H1 (cell line): ENCODE measurements around the gene PFDN5. TPM values are rescaled to one million over a fixed set of nuclear protein-coding genes. Genes with fewer than 3 reads are reported as not detected.

Experiments
- CTCF ChIA-PET: fragments of 300-600 bp; sonication (Branson Sonifier 250); formaldehyde crosslinking; loops from one replicate; lab custom pipeline; 2021; ENCODE audit not compliant: partially characterized antibody; lab: Charles Lee
- POLR2A ChIA-PET: fragments of 300-600 bp; sonication (Branson Sonifier 250); formaldehyde crosslinking; loops from one replicate; lab custom pipeline; 2021; ENCODE audit warnings: inconsistent platforms; ENCODE audit not compliant: partially characterized antibody; lab: Charles Lee
- DNase-seq, 2 experiments: peaks; one replicate each; pipeline versions ENCODE4 v3.0.0 to v3.0.0-alpha.2; 2010 to 2022; ENCODE audit warnings: low spot score in 2 of 2, low read depth in 1 of 2, mixed read lengths in 1 of 2
- FAIRE-seq: peaks from 2 replicates; lab custom pipeline; 2011; peaks lifted over from hg19 to GRCh38; lab: Jason Lieb, UNC
- H2AFZ ChIP-seq: 2 replicates; pipeline ENCODE4 v1.8.1; 2012; ENCODE audit warnings: low read length, inconsistent platforms
- H2AK5ac ChIP-seq: 2 replicates; pipeline ENCODE4 v1.6.1; 2013; ENCODE audit warnings: low read depth, low read length
- H2BK120ac ChIP-seq: replicated peaks from 2 replicates; pipeline ENCODE3; 2013; ENCODE audit warnings: low read depth, low read length, inconsistent platforms
- H2BK12ac ChIP-seq: 2 replicates; pipeline ENCODE4 v1.6.1; 2013; ENCODE audit warnings: low read depth, low read length
- H2BK15ac ChIP-seq: 2 replicates; pipeline ENCODE4 v1.6.1; 2013; ENCODE audit warnings: low read length
- H2BK20ac ChIP-seq: 2 replicates; pipeline ENCODE4 v1.6.1; 2013; ENCODE audit warnings: low read length
- H2BK5ac ChIP-seq: 2 replicates; pipeline ENCODE4 v1.6.1; 2013; ENCODE audit warnings: low read depth, low read length
- H3K14ac ChIP-seq: 2 replicates; pipeline ENCODE4 v1.6.1; 2013; ENCODE audit warnings: inconsistent platforms; ENCODE audit not compliant: insufficient read length
- H3K18ac ChIP-seq: 2 replicates; pipeline ENCODE4 v1.6.1; 2013; ENCODE audit warnings: low read length; ENCODE audit errors: extremely low read depth
- H3K23ac ChIP-seq: 2 replicates; pipeline ENCODE4 v1.6.1; 2013; ENCODE audit warnings: inconsistent platforms; ENCODE audit not compliant: insufficient read length
- H3K23me2 ChIP-seq: 2 replicates; pipeline ENCODE4 v1.6.1; 2013; ENCODE audit warnings: low read depth, low read length
- H3K27ac ChIP-seq: 2 replicates; pipeline ENCODE4 v1.6.1; 2011; ENCODE audit warnings: low read depth, low read length, inconsistent platforms
- H3K27me3 ChIP-seq, 4 experiments: replicated peaks in 1 of 4; 1 replicate in 1 of 4; 2 replicates in 3 of 4; pipeline versions ENCODE4 v1.6.1 to v1.8.1; 2011 to 2013; ENCODE audit warnings: low read length in 3 of 4, mild to moderate bottlenecking in 3 of 4, inconsistent platforms in 2 of 4, mixed read lengths in 2 of 4, moderate library complexity in 1 of 4; ENCODE audit not compliant: control insufficient read depth in 3 of 4, insufficient read depth in 3 of 4; ENCODE audit errors: extremely low read depth in 1 of 4
- H3K36me3 ChIP-seq, 4 experiments: 2 replicates each; pipeline versions ENCODE4 v1.6.1 to v1.8.1; 2011 to 2013; ENCODE audit warnings: mild to moderate bottlenecking in 4 of 4, low read length in 3 of 4, moderate library complexity in 2 of 4, control low read depth in 1 of 4, inconsistent platforms in 1 of 4; ENCODE audit not compliant: insufficient read depth in 4 of 4, control insufficient read depth in 2 of 4
- H3K4ac ChIP-seq: replicated peaks from 2 replicates; pipeline ENCODE3; 2013; ENCODE audit warnings: low read length, low read depth, mixed read lengths, inconsistent platforms; ENCODE audit not compliant: insufficient read length
- H3K4me1 ChIP-seq, 4 experiments: replicated peaks in 1 of 4; 1 replicate in 1 of 4; 2 replicates in 3 of 4; pipeline versions ENCODE4 v1.6.1 to v1.8.1; 2011 to 2013; ENCODE audit warnings: low read length in 3 of 4, inconsistent platforms in 2 of 4, mixed read lengths in 1 of 4; ENCODE audit not compliant: insufficient read depth in 4 of 4, control insufficient read depth in 3 of 4
- H3K4me2 ChIP-seq, 2 experiments: 2 replicates each; pipeline versions ENCODE4 v1.6.1 to v1.8.1; 2011 to 2013; ENCODE audit warnings: low read depth in 2 of 2, low read length in 2 of 2, control low read depth in 1 of 2, inconsistent platforms in 1 of 2, mild to moderate bottlenecking in 1 of 2; ENCODE audit not compliant: insufficient read depth in 1 of 2
- H3K4me3 ChIP-seq, 4 experiments: fragments of 200-600, 300-600 bp in 1 of 4; sonication (generic), shearing (Covaris generic), sonication (Bioruptor Twin) in 1 of 4; 2 replicates each; pipeline versions ENCODE4 v1.5.1 to v1.8.1; 2011 to 2016; ENCODE audit warnings: low read length in 4 of 4, low read depth in 3 of 4, control low read depth in 2 of 4, inconsistent platforms in 2 of 4, mild to moderate bottlenecking in 2 of 4, mixed read lengths in 1 of 4, moderate library complexity in 1 of 4; ENCODE audit not compliant: insufficient read depth in 2 of 4; ENCODE audit errors: extremely low read depth in 1 of 4
- H3K56ac ChIP-seq: replicated peaks from 2 replicates; pipeline ENCODE3; 2013; ENCODE audit warnings: low read depth, mild to moderate bottlenecking, mixed read lengths, low read length, inconsistent platforms; ENCODE audit not compliant: insufficient read length
- H3K79me1 ChIP-seq: 2 replicates; pipeline ENCODE4 v1.6.1; 2013; ENCODE audit warnings: low read depth, low read length, control low read depth
- H3K79me2 ChIP-seq, 2 experiments: 2 replicates each; pipeline versions ENCODE4 v1.6.1 to v1.8.1; 2012 to 2013; ENCODE audit warnings: low read length in 2 of 2, mild to moderate bottlenecking in 2 of 2, inconsistent platforms in 1 of 2; ENCODE audit not compliant: insufficient read depth in 2 of 2, control insufficient read depth in 1 of 2
- H3K9ac ChIP-seq, 4 experiments: replicated peaks in 1 of 4; 1 replicate in 1 of 4; 2 replicates in 3 of 4; pipeline versions ENCODE4 v1.6.1 to v1.8.1; 2011 to 2013; ENCODE audit warnings: low read depth in 3 of 4, low read length in 3 of 4, control low read depth in 2 of 4, mild to moderate bottlenecking in 2 of 4, moderate library complexity in 2 of 4, inconsistent platforms in 1 of 4; ENCODE audit errors: extremely low read depth in 1 of 4
- H3K9me3 ChIP-seq, 2 experiments: 2 replicates each; pipeline versions ENCODE4 v1.6.1 to v1.8.1; 2012 to 2013; ENCODE audit warnings: mild to moderate bottlenecking in 2 of 2, moderate library complexity in 2 of 2, control low read depth in 1 of 2, inconsistent platforms in 1 of 2, low read depth in 1 of 2, low read length in 1 of 2, mixed read lengths in 1 of 2; ENCODE audit not compliant: insufficient read depth in 2 of 2
- H4K20me1 ChIP-seq, 2 experiments: replicated peaks in 1 of 2; 2 replicates each; pipeline versions ENCODE3 to v1.8.1; 2011 to 2013; ENCODE audit warnings: inconsistent platforms in 2 of 2, low read length in 2 of 2, mild to moderate bottlenecking in 1 of 2; ENCODE audit not compliant: insufficient read depth in 2 of 2, control insufficient read depth in 1 of 2
- H4K5ac ChIP-seq: 2 replicates; pipeline ENCODE4 v1.6.1; 2013; ENCODE audit warnings: low read length, low read depth, mixed read lengths, inconsistent platforms; ENCODE audit not compliant: insufficient read length
- H4K8ac ChIP-seq: 2 replicates; pipeline ENCODE4 v1.8.0; 2013; ENCODE audit warnings: mild to moderate bottlenecking, moderate library complexity, low read length, inconsistent platforms; ENCODE audit not compliant: insufficient read depth; ENCODE audit errors: extremely low read depth
- H4K91ac ChIP-seq: replicated peaks from 2 replicates; pipeline ENCODE3; 2013; ENCODE audit warnings: low read length, mixed read lengths, inconsistent platforms; ENCODE audit not compliant: insufficient read length
- CEBPB ChIP-seq: IDR thresholded peaks from 2 replicates; pipeline ENCODE4 v1.6.1; 2012; ENCODE audit warnings: low read depth, low read length
- CTBP2 ChIP-seq: IDR thresholded peaks from 2 replicates; pipeline ENCODE4 v1.7.0; 2011; ENCODE audit warnings: borderline replicate concordance, mild to moderate bottlenecking, moderate library complexity, mixed read lengths, low read length; ENCODE audit not compliant: insufficient read depth, insufficient read length
- HDAC2 ChIP-seq, 2 experiments: fragments of 300-600 bp in 1 of 2; sonication (generic) in 1 of 2; IDR thresholded peaks; 2 replicates each; pipeline ENCODE4 v1.6.1; 2011 to 2012; ENCODE audit warnings: low read depth in 2 of 2, low read length in 2 of 2, mild to moderate bottlenecking in 2 of 2, moderate library complexity in 2 of 2, borderline replicate concordance in 1 of 2, inconsistent platforms in 1 of 2
- JUN ChIP-seq: IDR thresholded peaks from 2 replicates; pipeline ENCODE4 v1.6.1; 2011; ENCODE audit warnings: low read depth, mild to moderate bottlenecking, improper control_type of control experiment, low read length
- RAD21 ChIP-seq, 2 experiments: IDR thresholded peaks in 1 of 2; conservative IDR thresholded peaks in 1 of 2; 2 replicates each; pipeline ENCODE4 v1.6.1; 2011; ENCODE audit warnings: low read depth in 2 of 2, low read length in 2 of 2, improper control_type of control experiment in 1 of 2, inconsistent platforms in 1 of 2, mild to moderate bottlenecking in 1 of 2, moderate library complexity in 1 of 2
- RBBP5 ChIP-seq: IDR thresholded peaks from 2 replicates; pipeline ENCODE4 v1.7.1; 2012; ENCODE audit warnings: low read depth, mild to moderate bottlenecking, inconsistent platforms, low read length, moderate library complexity, borderline replicate concordance
- SP2 ChIP-seq: IDR thresholded peaks from 2 replicates; pipeline ENCODE4 v1.6.1; 2012; ENCODE audit warnings: mild to moderate bottlenecking, low read length, inconsistent platforms
- WGBS, 2 experiments: shearing (Covaris generic) in 1 of 2; methylation state at CpG; one replicate each; pipeline versions ENCODE4 v1.1.6 to v1.1.7; 2013 to 2015; ENCODE audit warnings: low lambda C conversion rate in 2 of 2, mixed read lengths in 2 of 2, inconsistent platforms in 1 of 2, low coverage in 1 of 2, missing lambda C conversion rate in 1 of 2; ENCODE audit not compliant: insufficient replicate concordance in 2 of 2, insufficient coverage in 1 of 2, insufficient read length in 1 of 2; ENCODE audit errors: extremely low coverage in 1 of 2, missing lambda C conversion rate in 1 of 2; 5-methylcytosine and 5-hydroxymethylcytosine counted together
- polyA plus RNA-seq, 7 experiments: library from polyadenylated mRNA; depleted of rRNA in 3 of 7; stranded (reverse) in 5 of 7; unstranded in 2 of 7; fragments of >200 nt in 5 of 7; fragments of 200-250 nt in 2 of 7; gene quantifications; 1 replicate in 5 of 7; 2 replicates in 1 of 7; 4 replicates in 1 of 7; pipeline versions ENCODE4 v1.2.1 to v1.2.3, GENCODE V29; 2011 to 2013; ENCODE audit warnings: missing spikeins in 2 of 7, mixed read lengths in 2 of 7
- total RNA-seq: library from RNA; stranded (reverse); fragmentation: NEBNext Ultra II Directional; extraction: Animal tissue kit (Norgen Biotek cat#: 25700); gene quantifications from 2 replicates; pipeline ENCODE4 v1.2.1, GENCODE V29; 2021

PFDN5 gene
- total and polyA plus RNA-seq, 2 of the 8 experiments (the other 6 are each of a cell fraction or from before 2014, with no cell fraction given), result 290 to 630 TPM

GRCh38 chr12:53308276-53308675 lies 12.9 kb downstream of the PFDN5 start:
- Histone ChIP-seq H3K18ac (no peak overlapping the region), H3K4me3 (no peak overlapping the region), H3K27me3 (no peaks in the 10 kb centered on the region), H2AFZ (no peak overlapping the region), H3K79me1 (no peaks in the 10 kb centered on the region), H4K20me1 (peaks cover 2 to 7% of the 10 kb centered on the region in 2 experiments), H3K4me1 (no peaks in the 10 kb centered on the region), H3K9me3 (no peaks in the 10 kb centered on the region), H3K56ac (no peak overlapping the region), H3K27ac (no peak overlapping the region), H4K5ac (no peak overlapping the region), H2BK20ac (no peak overlapping the region), H2BK5ac (no peak overlapping the region), H3K4ac (no peak overlapping the region), H3K14ac (no peak overlapping the region), H4K91ac (no peak overlapping the region), H2BK15ac (no peak overlapping the region), H3K23ac (no peak overlapping the region), H3K9ac (no peak overlapping the region), H3K23me2 (no peaks in the 10 kb centered on the region), H3K79me2 (no peaks in the 10 kb centered on the region; a peak in 1 of 4 replicates), H3K36me3 (peaks cover 24 to 48% (median 35%) of the 10 kb centered on the region in 4 experiments), H2AK5ac (no peak overlapping the region), H2BK120ac (no peak overlapping the region), H3K4me2 (no peak overlapping the region), H4K8ac (no peak overlapping the region), H2BK12ac (no peak overlapping the region)
- ChIA-PET POLR2A (interaction anchor here (0.8 to 2.7 kb wide), 8 partner anchors 9 to 182 kb away, joined by 3 to 15 read pairs (median 4); partner anchors contain the start of genes AAAS and MYG1), CTCF (interaction anchor here (1.2 to 5.0 kb wide), 4 partner anchors 9 to 242 kb away, joined by 3 to 52 read pairs (median 6); partner anchors contain the start of genes AAAS and MYG1)
- DNase-seq (no peak), FAIRE-seq (no peak)
- TF ChIP-seq SP2, result no peak
- TF ChIP-seq RAD21 (IDR thresholded peaks at IDR 0.05 in 1 of 2, conservative IDR thresholded peaks at IDR 0.05 in 1 of 2; ENCODE audit: low read depth in 2 of 2, low read length in 2 of 2), result no peak
- no peak for TF ChIP-seq RBBP5
- TF ChIP-seq CTBP2, result no peak
- TF ChIP-seq CEBPB, result no peak
- TF ChIP-seq JUN, result no peak
- TF ChIP-seq HDAC2 (IDR thresholded peaks at IDR 0.05; ENCODE audit: borderline replicate concordance in 1 of 2, low read depth in 2 of 2, low read length in 2 of 2), result no peak
- 70% methylated on average over 4 of the region's 4 CpGs; no CpG with 5 or more reads in 1 of the 2 experiments for WGBS, 2 experiments
